ENCODE data around the gene FPR3.

FPR3 gene

GRCh38 chr19:51760697-51761356 lies 34.1 kb upstream of the FPR3 start, which contains the start of gene FPR2:
TSS of gene FPR2 (plus strand) at chr19:51761180. CDS start at chr19:51768659, 7,479 bp downstream.
- H3K36me3 ChIP-seq (ENCODE audit: control insufficient read depth in 1 of 2, insufficient read depth in 2 of 2, low read depth in 1 of 2, low read length in 2 of 2) = no peaks in the 10 kb centered on the region
- no peak within 1 kb of the TSS for H2BK12ac ChIP-seq (ENCODE audit: low read length in 2 of 2)
- no peak within 1 kb of the TSS for H2AK5ac ChIP-seq (ENCODE audit: low read length, severe bottlenecking)
- no peak within 1 kb of the TSS for H3K18ac ChIP-seq (ENCODE audit: low read depth in 1 of 2, low read length in 2 of 2)
- H3K4me2 ChIP-seq (ENCODE audit: low read length, poor library complexity, severe bottlenecking) = peak within 1 kb of the TSS; percentile 11
- H3K9me3 ChIP-seq (ENCODE audit: control insufficient read depth, low read length) = no peaks in the 10 kb centered on the region
- H3K9ac ChIP-seq (ENCODE audit: low read length) = no peak within 1 kb of the TSS
- no peak within 1 kb of the TSS for H2BK5ac ChIP-seq (ENCODE audit: low read depth, low read length, poor library complexity, severe bottlenecking)
- WGBS = 65% methylated on average over 7 of the region's 8 CpGs
- H3K27me3 ChIP-seq (ENCODE audit: control insufficient read depth in 1 of 2, insufficient read depth in 1 of 2, low read length in 2 of 2) = peaks cover 0 to 3% of the 10 kb centered on the region in 2 experiments
- no peak within 1 kb of the TSS for H2BK120ac ChIP-seq (ENCODE audit: low read depth, low read length)
- no peak within 1 kb of the TSS for H3K23ac ChIP-seq (ENCODE audit: low read length in 2 of 2)
- no peak within 1 kb of the TSS for H2BK15ac ChIP-seq (ENCODE audit: low read depth, poor library complexity, severe bottlenecking)
- no peak within 1 kb of the TSS for H3K14ac ChIP-seq (ENCODE audit: low read length in 2 of 2)
- H4K8ac ChIP-seq (ENCODE audit: low read length) = no peak within 1 kb of the TSS
- no peak within 1 kb of the TSS for H2AFZ ChIP-seq (ENCODE audit: low read depth, low read length)
- no peak for DNase-seq
- H3K4me3 ChIP-seq (ENCODE audit: insufficient read depth in 1 of 2, low read depth in 1 of 2, low read length in 2 of 2) = no peak within 1 kb of the TSS
- no peaks in the 10 kb centered on the region for H3K79me1 ChIP-seq (replicated peaks; ENCODE audit: low read length, poor library complexity, severe bottlenecking)
- no peaks in the 10 kb centered on the region for H3K4me1 ChIP-seq (ENCODE audit: control insufficient read depth, insufficient read depth, low read depth, low read length)
- H3K4ac ChIP-seq (ENCODE audit: low read depth in 1 of 2, low read length in 2 of 2) = no peak within 1 kb of the TSS
- H4K91ac ChIP-seq (ENCODE audit: low read length) = no peak within 1 kb of the TSS
- H3K27ac ChIP-seq (ENCODE audit: low read length, poor library complexity, severe bottlenecking) = no peak within 1 kb of the TSS

- Histone ChIP-seq H3K4me2 (ENCODE audit: low read length, poor library complexity, severe bottlenecking) (peak overlapping the region; percentile 11), H2AFZ (ENCODE audit: low read depth, low read length) (no peak overlapping the region), H3K4me1 (ENCODE audit: control insufficient read depth, insufficient read depth, low read depth, low read length) (no peaks in the 10 kb centered on the region), H3K4ac (ENCODE audit: low read depth in 1 of 2, low read length in 2 of 2) (no peak overlapping the region), H3K9ac (ENCODE audit: low read length) (no peak overlapping the region), H3K27me3 (ENCODE audit: control insufficient read depth in 1 of 2, insufficient read depth in 1 of 2, low read length in 2 of 2) (peaks cover 0 to 3% of the 10 kb centered on the region in 2 experiments), H2BK15ac (ENCODE audit: low read depth, poor library complexity, severe bottlenecking) (no peak overlapping the region), H3K18ac (ENCODE audit: low read depth in 1 of 2, low read length in 2 of 2) (no peak overlapping the region), H3K9me3 (ENCODE audit: control insufficient read depth, low read length) (no peaks in the 10 kb centered on the region), H3K4me3 (ENCODE audit: insufficient read depth in 1 of 2, low read depth in 1 of 2, low read length in 2 of 2) (no peak overlapping the region), H3K36me3 (ENCODE audit: control insufficient read depth in 1 of 2, insufficient read depth in 2 of 2, low read depth in 1 of 2, low read length in 2 of 2) (no peaks in the 10 kb centered on the region), H2BK120ac (ENCODE audit: low read depth, low read length) (no peak overlapping the region), H3K23ac (ENCODE audit: low read length in 2 of 2) (no peak overlapping the region), H2BK5ac (ENCODE audit: low read depth, low read length, poor library complexity, severe bottlenecking) (no peak overlapping the region), H3K79me1 (replicated peaks; ENCODE audit: low read length, poor library complexity, severe bottlenecking) (no peaks in the 10 kb centered on the region), H2AK5ac (ENCODE audit: low read length, severe bottlenecking) (no peak overlapping the region), H3K14ac (ENCODE audit: low read length in 2 of 2) (no peak overlapping the region), H2BK12ac (ENCODE audit: low read length in 2 of 2) (no peak overlapping the region), H3K27ac (ENCODE audit: low read length, poor library complexity, severe bottlenecking) (no peak overlapping the region), H4K91ac (ENCODE audit: low read length) (no peak overlapping the region), H4K8ac (ENCODE audit: low read length) (no peak overlapping the region)
- 76% methylated on average over 7 of the region's 7 CpGs for WGBS
- no peak for DNase-seq
Observed at GRCh38 chr19:51761696-51762095, 33.3 kb upstream of the FPR3 start.

- no peak overlapping the region for H3K27ac ChIP-seq (ENCODE audit: low read length, poor library complexity, severe bottlenecking)
- peaks cover 0 to 7% of the 10 kb centered on the region in 2 experiments for H3K27me3 ChIP-seq (ENCODE audit: control insufficient read depth in 1 of 2, insufficient read depth in 1 of 2, low read length in 2 of 2)
- no peak overlapping the region for H3K14ac ChIP-seq (ENCODE audit: low read length in 2 of 2)
- no peak overlapping the region for H3K4me3 ChIP-seq (ENCODE audit: insufficient read depth in 1 of 2, low read depth in 1 of 2, low read length in 2 of 2)
- H3K23ac ChIP-seq (ENCODE audit: low read length in 2 of 2) = no peak overlapping the region
- no peak overlapping the region for H3K4ac ChIP-seq (ENCODE audit: low read depth in 1 of 2, low read length in 2 of 2)
- H2BK12ac ChIP-seq (ENCODE audit: low read length in 2 of 2) = no peak overlapping the region
- no peak overlapping the region for H3K9ac ChIP-seq (ENCODE audit: low read length)
- no peaks in the 10 kb centered on the region for H3K4me1 ChIP-seq (ENCODE audit: control insufficient read depth, insufficient read depth, low read depth, low read length)
- no peaks in the 10 kb centered on the region for H3K36me3 ChIP-seq (ENCODE audit: control insufficient read depth in 1 of 2, insufficient read depth in 2 of 2, low read depth in 1 of 2, low read length in 2 of 2)
- no peak for DNase-seq
- H2BK5ac ChIP-seq (ENCODE audit: low read depth, low read length, poor library complexity, severe bottlenecking) = no peak overlapping the region
- 60% methylated on average over 4 of the region's 5 CpGs for WGBS
- no peak overlapping the region for H2BK15ac ChIP-seq (ENCODE audit: low read depth, poor library complexity, severe bottlenecking)
- no peak overlapping the region for H2AFZ ChIP-seq (ENCODE audit: low read depth, low read length)
- no peak overlapping the region for H3K18ac ChIP-seq (ENCODE audit: low read depth in 1 of 2, low read length in 2 of 2)
- no peaks in the 10 kb centered on the region for H3K79me1 ChIP-seq (replicated peaks; ENCODE audit: low read length, poor library complexity, severe bottlenecking)
- no peak overlapping the region for H3K4me2 ChIP-seq (ENCODE audit: low read length, poor library complexity, severe bottlenecking)
- no peak overlapping the region for H2BK120ac ChIP-seq (ENCODE audit: low read depth, low read length)
- no peak overlapping the region for H4K91ac ChIP-seq (ENCODE audit: low read length)
- no peak overlapping the region for H4K8ac ChIP-seq (ENCODE audit: low read length)
- H3K9me3 ChIP-seq (ENCODE audit: control insufficient read depth, low read length) = no peaks in the 10 kb centered on the region
- no peak overlapping the region for H2AK5ac ChIP-seq (ENCODE audit: low read length, severe bottlenecking)
Observed at GRCh38 chr19:51765086-51765485, 29.9 kb upstream of the FPR3 start.

GRCh38 chr19:51766461-51766860 lies 28.5 kb upstream of the FPR3 start:
- no peak overlapping the region for H3K18ac ChIP-seq (ENCODE audit: low read depth in 1 of 2, low read length in 2 of 2)
- H4K8ac ChIP-seq (ENCODE audit: low read length) = no peak overlapping the region
- 71% methylated on average over 5 of the region's 5 CpGs for WGBS
- H2AK5ac ChIP-seq (ENCODE audit: low read length, severe bottlenecking) = no peak overlapping the region
- no peaks in the 10 kb centered on the region for H3K9me3 ChIP-seq (ENCODE audit: control insufficient read depth, low read length)
- H3K79me1 ChIP-seq (replicated peaks; ENCODE audit: low read length, poor library complexity, severe bottlenecking) = no peaks in the 10 kb centered on the region
- no peaks in the 10 kb centered on the region for H3K36me3 ChIP-seq (ENCODE audit: control insufficient read depth in 1 of 2, insufficient read depth in 2 of 2, low read depth in 1 of 2, low read length in 2 of 2)
- DNase-seq = no peak
- no peak overlapping the region for H3K14ac ChIP-seq (ENCODE audit: low read length in 2 of 2)
- H2BK15ac ChIP-seq (ENCODE audit: low read depth, poor library complexity, severe bottlenecking) = no peak overlapping the region
- H3K9ac ChIP-seq (ENCODE audit: low read length) = no peak overlapping the region
- no peak overlapping the region for H3K4ac ChIP-seq (ENCODE audit: low read depth in 1 of 2, low read length in 2 of 2)
- H2BK12ac ChIP-seq (ENCODE audit: low read length in 2 of 2) = no peak overlapping the region
- no peak overlapping the region for H3K4me3 ChIP-seq (ENCODE audit: insufficient read depth in 1 of 2, low read depth in 1 of 2, low read length in 2 of 2)
- H3K4me2 ChIP-seq (ENCODE audit: low read length, poor library complexity, severe bottlenecking) = no peak overlapping the region
- H3K27me3 ChIP-seq (ENCODE audit: control insufficient read depth in 1 of 2, insufficient read depth in 1 of 2, low read length in 2 of 2) = peaks cover 0 to 7% of the 10 kb centered on the region in 2 experiments
- H2BK120ac ChIP-seq (ENCODE audit: low read depth, low read length) = no peak overlapping the region
- H2BK5ac ChIP-seq (ENCODE audit: low read depth, low read length, poor library complexity, severe bottlenecking) = no peak overlapping the region
- no peak overlapping the region for H4K91ac ChIP-seq (ENCODE audit: low read length)
- H3K23ac ChIP-seq (ENCODE audit: low read length in 2 of 2) = no peak overlapping the region
- no peak overlapping the region for H3K27ac ChIP-seq (ENCODE audit: low read length, poor library complexity, severe bottlenecking)
- no peaks in the 10 kb centered on the region for H3K4me1 ChIP-seq (ENCODE audit: control insufficient read depth, insufficient read depth, low read depth, low read length)
- no peak overlapping the region for H2AFZ ChIP-seq (ENCODE audit: low read depth, low read length)
